Mucosa of descending colon (tissue), 3 donors: Measurements from ENCODE around the gene RAB27B. TPM values are rescaled to one million over a fixed set of nuclear protein-coding genes. Genes with fewer than 3 reads are reported as not detected.

Experiments used
- ATAC-seq: fragments of 200-7000 bp; cut with Tn5 transposase; one replicate; pipeline ENCODE4 v1.9.1; 2020; ENCODE audit warnings: mild to moderate bottlenecking, moderate library complexity
- DNase-seq, 3 donors: peaks; one replicate each; pipeline ENCODE4 v3.0.0-alpha.2; 2020
- H3K36me3 ChIP-seq: fragments of 200-600 bp; one replicate; pipeline ENCODE4 v1.8.0; 2021; ENCODE audit warnings: low read depth, mild to moderate bottlenecking
- H3K4me1 ChIP-seq: fragments of 200-600 bp; one replicate; pipeline ENCODE4 v1.8.0; 2021; ENCODE audit warnings: low read depth, mild to moderate bottlenecking
- H3K4me3 ChIP-seq: fragments of 200-600 bp; one replicate; pipeline ENCODE4 v1.8.0; 2021; ENCODE audit warnings: mild to moderate bottlenecking
- H3K9me3 ChIP-seq: fragments of 200-600 bp; one replicate; pipeline ENCODE4 v1.8.0; 2021; ENCODE audit warnings: mild to moderate bottlenecking
- intact Hi-C, 2 donors: fragments of 100-400 bp; cut with DNase I in 1 of 2; cut with micrococcal nuclease in 1 of 2; formaldehyde crosslinking; loops; one replicate each; pipeline versions ENCODE4 v1.11.0 to v1.11.1; 2022; cut with DNase I, micrococcal nuclease
- total RNA-seq, 3 donors: library from RNA; stranded (reverse); fragmentation: NEBNext Ultra II Directional in 2 of 3; extraction: Animal tissue kit (Norgen Biotek cat#: 25700) in 2 of 3; gene quantifications; one replicate each; pipeline versions ENCODE4 v1.2.1 to v1.2.4, GENCODE V29; 2021 to 2023
- TF ChIP-seq, protein P1 (sequence below): fragments of 200-600 bp; IDR thresholded peaks from one replicate; pipeline ENCODE4 v1.8.0; 2022; ENCODE audit warnings: antibody characterized with exemption, mild to moderate bottlenecking
- donor health status: DM: no; HTN: no; CAD: no; lungs with moderate emphysema.
- donor health status: DM: no; HTN: no; CAD: no.
- donor health status: DM: no; HTN: yes; CAD: no.

RAB27B gene
- total RNA-seq, 3 donors from 2014 or later, result 3.3 to 14.9 (median 10.6) TPM

DNA sequence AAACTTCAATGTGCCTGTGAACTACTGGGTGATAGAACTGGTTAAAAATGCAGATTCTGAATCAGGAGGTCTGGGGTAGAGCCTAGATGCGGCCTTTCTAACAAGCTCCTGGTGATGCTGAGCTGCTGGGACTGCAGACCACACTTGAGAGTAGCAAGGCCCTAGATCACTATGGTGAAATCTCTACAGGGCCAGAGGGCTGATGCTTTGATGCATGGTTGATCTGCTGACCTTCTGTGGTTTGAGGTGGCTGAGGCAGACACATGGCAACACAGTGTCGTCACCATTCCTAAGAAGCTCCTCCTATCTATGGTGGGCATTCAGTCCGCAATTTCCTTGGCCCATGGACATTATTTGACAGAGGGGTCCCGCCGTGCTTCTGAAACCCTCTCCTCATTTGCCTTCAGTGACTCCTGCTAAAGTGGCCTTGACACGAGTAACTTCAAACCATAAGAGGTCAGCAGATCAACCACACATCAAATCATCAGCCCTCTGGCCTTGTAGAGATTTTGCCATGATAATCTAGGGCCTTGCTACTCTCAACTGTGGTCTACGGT, 111.2 kb downstream of the RAB27B start:
- intact Hi-C loops, result no loop called here
- Histone ChIP-seq H3K36me3 (no peaks in the 10 kb centered on the region), H3K4me1 (no peaks in the 10 kb centered on the region), H3K4me3 (no peak overlapping the region), H3K9me3 (no peaks in the 10 kb centered on the region)
- DNase-seq (no peak), ATAC-seq (no peak)
- TF ChIP-seq, protein P1, sequence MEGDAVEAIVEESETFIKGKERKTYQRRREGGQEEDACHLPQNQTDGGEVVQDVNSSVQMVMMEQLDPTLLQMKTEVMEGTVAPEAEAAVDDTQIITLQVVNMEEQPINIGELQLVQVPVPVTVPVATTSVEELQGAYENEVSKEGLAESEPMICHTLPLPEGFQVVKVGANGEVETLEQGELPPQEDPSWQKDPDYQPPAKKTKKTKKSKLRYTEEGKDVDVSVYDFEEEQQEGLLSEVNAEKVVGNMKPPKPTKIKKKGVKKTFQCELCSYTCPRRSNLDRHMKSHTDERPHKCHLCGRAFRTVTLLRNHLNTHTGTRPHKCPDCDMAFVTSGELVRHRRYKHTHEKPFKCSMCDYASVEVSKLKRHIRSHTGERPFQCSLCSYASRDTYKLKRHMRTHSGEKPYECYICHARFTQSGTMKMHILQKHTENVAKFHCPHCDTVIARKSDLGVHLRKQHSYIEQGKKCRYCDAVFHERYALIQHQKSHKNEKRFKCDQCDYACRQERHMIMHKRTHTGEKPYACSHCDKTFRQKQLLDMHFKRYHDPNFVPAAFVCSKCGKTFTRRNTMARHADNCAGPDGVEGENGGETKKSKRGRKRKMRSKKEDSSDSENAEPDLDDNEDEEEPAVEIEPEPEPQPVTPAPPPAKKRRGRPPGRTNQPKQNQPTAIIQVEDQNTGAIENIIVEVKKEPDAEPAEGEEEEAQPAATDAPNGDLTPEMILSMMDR, result no peak

DNA sequence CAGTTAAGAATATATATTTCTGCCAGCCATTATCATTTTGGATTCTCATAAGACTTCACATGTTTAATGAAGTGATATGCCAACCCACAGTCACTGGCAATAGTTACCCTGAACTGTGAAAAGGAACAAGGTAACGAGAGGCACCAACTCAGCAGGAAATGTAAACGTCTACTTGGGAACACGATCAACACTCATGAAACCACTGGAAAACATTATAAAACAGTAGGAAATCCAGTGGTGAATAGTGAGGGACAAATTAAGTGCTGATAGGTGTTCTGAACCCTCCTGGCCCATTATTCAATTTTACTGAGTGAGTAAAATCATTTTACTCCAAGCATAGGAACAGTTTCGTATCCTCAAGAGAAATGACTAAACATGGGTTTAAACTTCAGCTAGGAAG, 113.9 kb downstream of the RAB27B start:
- Histone ChIP-seq H3K4me1 (peaks cover 15% of the 10 kb centered on the region), H3K36me3 (no peaks in the 10 kb centered on the region), H3K9me3 (no peaks in the 10 kb centered on the region), H3K4me3 (no peak overlapping the region)
- intact Hi-C loops, result no loop called here
- no peak for DNase-seq
- ATAC-seq, result no peak
- TF ChIP-seq, protein P1, result no peak

DNA sequence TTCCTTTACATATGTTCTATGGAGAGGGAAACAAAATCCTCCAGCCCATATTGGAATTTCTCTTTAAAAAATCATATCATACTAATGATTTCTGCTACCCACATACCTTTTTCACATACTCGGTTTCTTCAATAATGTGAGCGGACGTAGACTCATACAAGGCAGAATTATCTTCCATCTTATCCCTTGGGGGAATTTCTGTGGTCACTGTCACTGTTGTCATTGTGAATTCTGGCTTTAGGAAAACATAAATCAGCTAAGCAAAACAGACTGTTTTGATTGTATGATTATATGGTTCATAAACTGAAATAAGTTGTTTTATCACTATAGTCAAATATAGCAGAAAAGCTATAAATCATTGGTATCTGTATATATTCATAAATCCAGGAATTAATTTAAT, 114.3 kb downstream of the RAB27B start:
- ATAC-seq (no peak), DNase-seq (no peak)
- Histone ChIP-seq H3K4me3 (no peak overlapping the region), H3K9me3 (no peaks in the 10 kb centered on the region), H3K4me1 (peaks cover 18% of the 10 kb centered on the region), H3K36me3 (no peaks in the 10 kb centered on the region)
- TF ChIP-seq, protein P1, result no peak
- intact Hi-C loops, result no loop called here

Other genes starting within 250 kb of the RAB27B start
- not detected for gene DYNAP, start 237.2 kb upstream of the RAB27B start, total RNA-seq
- 10 to 100 TPM; 32.5 to 71.4 (median 54.3) TPM for gene CCDC68, start 131.0 kb downstream of the RAB27B start, total RNA-seq